NT2/D1 (cell line): Measurements from ENCODE around the gene ANGPTL7.
"Not testable (repeated sequence)": the region's sequence is repeated elsewhere in the genome, so short reads cannot be mapped to it uniquely, and the experiment has no call there.

Source experiments
- DNase-seq: peaks from one replicate; pipeline ENCODE4 v3.0.0-alpha.2; 2011; ENCODE audit warnings: low read depth, low spot score
- H3K27me3 ChIP-seq: 2 replicates; pipeline ENCODE4 v1.6.0; 2011; ENCODE audit warnings: mild to moderate bottlenecking; ENCODE audit not compliant: insufficient read length, insufficient read depth
- H3K36me3 ChIP-seq: 2 replicates; pipeline ENCODE4 v1.6.1; 2011; ENCODE audit warnings: mild to moderate bottlenecking, low read length, mixed read lengths; ENCODE audit not compliant: insufficient read depth, insufficient read length
- H3K4me1 ChIP-seq: 2 replicates; pipeline ENCODE4 v1.5.1; 2011; ENCODE audit not compliant: insufficient read depth, insufficient read length
- H3K4me3 ChIP-seq: 2 replicates; pipeline ENCODE4 v1.5.1; 2011; ENCODE audit warnings: low read depth; ENCODE audit not compliant: insufficient read length
- H3K9ac ChIP-seq: 2 replicates; pipeline ENCODE4 v1.6.0; 2011; ENCODE audit warnings: low read depth; ENCODE audit not compliant: insufficient read length
- H3K9me3 ChIP-seq: 2 replicates; pipeline ENCODE4 v1.5.1; 2011; ENCODE audit warnings: mild to moderate bottlenecking, low read length; ENCODE audit not compliant: insufficient read depth
- SUZ12 ChIP-seq: IDR thresholded peaks from 2 replicates; pipeline ENCODE4 v1.6.1; 2011; ENCODE audit not compliant: insufficient read length, insufficient read depth; ENCODE audit errors: extremely low read depth
- YY1 ChIP-seq: IDR thresholded peaks from 2 replicates; pipeline ENCODE4 v1.6.1; 2011; ENCODE audit not compliant: insufficient read length, insufficient read depth
- ZNF274 ChIP-seq: IDR thresholded peaks from 2 replicates; pipeline ENCODE4 v1.6.1; 2011; ENCODE audit warnings: mild to moderate bottlenecking, low read depth, low read length

The ANGPTL7 gene

DNA sequence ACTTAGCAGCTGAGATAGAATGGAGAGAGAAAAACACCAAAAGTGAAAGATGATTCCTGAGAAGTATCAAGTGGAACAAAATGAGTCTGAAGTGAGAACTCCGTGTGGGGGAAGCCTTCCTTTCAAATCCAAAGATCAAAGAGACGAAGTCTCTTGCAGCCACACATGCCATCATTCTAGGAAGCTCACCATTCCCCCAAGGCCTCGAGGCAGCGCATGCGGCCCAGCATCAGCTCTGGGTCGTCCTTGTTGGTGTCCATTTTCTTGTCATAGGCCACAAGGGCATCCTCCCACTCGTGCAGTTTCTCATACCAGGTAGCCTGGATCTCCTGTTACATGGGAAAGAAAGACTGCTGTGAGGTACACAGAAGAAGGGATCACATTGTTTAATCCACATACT, 32.2 kb upstream of the ANGPTL7 start:
- Histone ChIP-seq H3K4me1 (peaks cover under 1% of the 10 kb centered on the region), H3K27me3 (no peaks in the 10 kb centered on the region), H3K9ac (no peak overlapping the region), H3K9me3 (no peaks in the 10 kb centered on the region), H3K36me3 (peaks cover 38% of the 10 kb centered on the region), H3K4me3 (no peak overlapping the region)
- TF ChIP-seq YY1: no peak
- no peak for TF ChIP-seq SUZ12
- no peak for TF ChIP-seq ZNF274
- no peak for DNase-seq

DNA sequence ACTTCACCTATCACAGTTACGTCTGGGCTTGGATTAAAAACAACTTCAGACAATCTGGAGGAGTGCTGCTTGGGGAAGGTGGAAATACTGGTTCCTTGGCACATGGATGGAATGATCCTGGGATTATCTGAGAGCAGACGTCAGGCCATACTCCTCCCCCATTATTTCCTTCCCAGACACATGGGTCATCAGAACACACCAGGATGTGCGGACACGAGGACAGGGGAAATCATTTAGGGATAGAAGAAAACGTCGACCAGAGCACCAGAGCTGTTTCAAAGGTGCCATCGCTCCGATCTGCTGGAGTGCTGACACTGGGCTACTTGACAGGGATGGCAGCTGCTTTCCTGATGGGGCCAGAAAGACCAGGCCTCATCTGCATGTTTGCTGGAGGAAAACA, 31.8 kb upstream of the ANGPTL7 start:
- DNase-seq: no peak
- TF ChIP-seq YY1 (no peak), ZNF274 (no peak), SUZ12 (no peak)
- H3K4me3 ChIP-seq: no peak overlapping the region
- H3K4me1 ChIP-seq: no peaks in the 10 kb centered on the region
- H3K9me3 ChIP-seq: no peaks in the 10 kb centered on the region
- peaks cover 38% of the 10 kb centered on the region for H3K36me3 ChIP-seq
- H3K27me3 ChIP-seq: no peaks in the 10 kb centered on the region
- no peak overlapping the region for H3K9ac ChIP-seq

DNA sequence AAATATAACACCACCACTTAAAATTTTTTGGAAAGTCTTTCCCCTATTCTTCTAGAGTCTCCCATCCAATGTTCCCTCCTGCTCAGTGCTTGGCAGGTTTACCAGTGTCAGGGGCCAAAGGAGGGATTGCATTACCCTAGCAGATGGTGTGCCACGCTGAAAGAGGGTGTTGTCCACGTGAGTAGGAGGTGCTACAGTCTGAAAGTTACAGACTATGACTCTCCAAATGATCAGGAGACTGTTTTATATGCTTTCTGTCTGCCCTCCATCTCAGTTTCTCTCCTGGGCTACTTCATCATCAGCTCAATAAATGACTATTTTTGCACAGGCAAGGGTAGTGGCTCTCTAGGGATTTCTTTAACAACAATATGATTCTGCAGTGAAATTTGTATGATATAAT, 31.3 kb upstream of the ANGPTL7 start:
- Histone ChIP-seq H3K9me3 (no peaks in the 10 kb centered on the region), H3K4me3 (no peak overlapping the region), H3K4me1 (no peaks in the 10 kb centered on the region), H3K27me3 (no peaks in the 10 kb centered on the region), H3K36me3 (peaks cover 38% of the 10 kb centered on the region), H3K9ac (no peak overlapping the region)
- no peak for DNase-seq
- TF ChIP-seq YY1 (no peak), SUZ12 (no peak), ZNF274 (no peak)

DNA sequence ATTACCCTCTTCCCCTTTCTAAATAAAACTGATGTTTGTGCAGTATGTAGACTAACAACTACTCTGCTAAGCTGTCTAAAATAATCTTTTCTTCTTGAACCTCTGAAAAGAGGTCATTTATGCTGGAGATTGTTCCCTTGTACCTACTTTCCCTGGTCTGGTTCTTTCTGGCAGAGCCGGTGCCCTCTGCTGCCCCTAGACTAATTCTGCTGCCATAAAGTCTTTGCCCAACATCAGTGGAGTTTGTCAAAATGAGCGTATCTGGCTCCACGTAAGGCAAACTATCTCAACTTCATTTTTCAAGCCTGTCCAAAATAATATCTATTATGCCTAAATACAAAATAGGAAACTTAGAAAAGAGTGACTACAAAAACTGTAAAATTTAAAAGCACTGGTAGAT, 30.9 kb upstream of the ANGPTL7 start:
- no peaks in the 10 kb centered on the region for H3K27me3 ChIP-seq
- TF ChIP-seq YY1 (no peak), ZNF274 (no peak), SUZ12 (no peak)
- H3K9me3 ChIP-seq: no peaks in the 10 kb centered on the region
- peaks cover 34% of the 10 kb centered on the region for H3K36me3 ChIP-seq
- no peak overlapping the region for H3K4me3 ChIP-seq
- no peak overlapping the region for H3K9ac ChIP-seq
- DNase-seq: no peak
- no peaks in the 10 kb centered on the region for H3K4me1 ChIP-seq

DNA sequence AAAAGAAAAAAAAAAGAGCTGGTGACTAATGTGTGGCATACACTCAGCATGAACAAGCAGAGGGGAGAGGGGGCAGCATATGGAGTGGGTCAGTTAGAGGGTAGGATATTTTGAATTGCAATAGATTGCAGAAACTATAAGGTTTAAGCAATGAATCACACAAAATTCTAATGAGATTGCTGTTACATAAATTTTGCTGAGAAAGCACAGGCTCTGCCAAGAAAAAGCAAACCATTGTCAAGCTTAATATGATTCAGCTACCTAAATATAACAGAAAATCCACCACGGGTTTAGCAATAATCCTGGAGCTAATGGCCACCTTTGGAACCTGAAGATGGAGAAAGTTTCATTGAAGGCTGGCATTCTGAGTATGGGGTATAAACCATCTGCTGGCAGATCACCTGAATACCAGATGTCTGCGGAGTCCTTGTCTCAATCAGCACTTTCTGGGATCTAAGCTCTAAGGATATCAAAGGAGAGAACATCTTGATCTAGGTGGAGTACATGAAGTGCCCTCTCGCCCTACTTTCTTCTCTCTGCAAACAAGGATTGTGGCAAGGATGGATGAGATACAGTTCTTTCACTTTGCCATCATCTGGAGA, 30.3 kb upstream of the ANGPTL7 start:
- H3K4me3 ChIP-seq: no peak overlapping the region
- TF ChIP-seq YY1: no peak
- no peak for TF ChIP-seq ZNF274
- TF ChIP-seq SUZ12: no peak
- H3K9me3 ChIP-seq: no peaks in the 10 kb centered on the region
- H3K27me3 ChIP-seq: no peaks in the 10 kb centered on the region
- no peak overlapping the region for H3K9ac ChIP-seq
- no peak for DNase-seq
- H3K4me1 ChIP-seq: no peaks in the 10 kb centered on the region
- peaks cover 34% of the 10 kb centered on the region for H3K36me3 ChIP-seq

DNA sequence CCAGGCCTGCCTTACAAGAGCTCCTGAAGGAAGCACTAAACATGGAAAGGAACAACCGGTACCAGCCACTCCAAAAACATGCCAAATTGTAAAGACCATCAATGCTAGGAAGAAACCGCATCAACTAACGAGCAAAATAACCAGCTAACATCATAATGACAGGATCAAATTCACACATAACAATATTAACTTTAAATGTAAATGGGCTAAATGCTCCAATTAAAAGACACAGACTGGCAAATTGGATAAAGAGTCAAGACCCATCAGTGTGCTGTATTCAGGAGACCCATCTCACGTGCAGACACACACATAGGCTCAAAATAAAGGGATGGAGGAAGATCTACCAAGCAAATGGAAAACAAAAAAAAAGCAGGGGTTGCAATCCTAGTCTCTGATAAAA, 26.4 kb upstream of the ANGPTL7 start:
- not testable (repeated sequence) for H3K4me1 ChIP-seq, H3K9ac ChIP-seq, H3K9me3 ChIP-seq, H3K4me3 ChIP-seq, DNase-seq, H3K27me3 ChIP-seq
- H3K36me3 ChIP-seq: peaks cover 16% of the 10 kb centered on the region

DNA sequence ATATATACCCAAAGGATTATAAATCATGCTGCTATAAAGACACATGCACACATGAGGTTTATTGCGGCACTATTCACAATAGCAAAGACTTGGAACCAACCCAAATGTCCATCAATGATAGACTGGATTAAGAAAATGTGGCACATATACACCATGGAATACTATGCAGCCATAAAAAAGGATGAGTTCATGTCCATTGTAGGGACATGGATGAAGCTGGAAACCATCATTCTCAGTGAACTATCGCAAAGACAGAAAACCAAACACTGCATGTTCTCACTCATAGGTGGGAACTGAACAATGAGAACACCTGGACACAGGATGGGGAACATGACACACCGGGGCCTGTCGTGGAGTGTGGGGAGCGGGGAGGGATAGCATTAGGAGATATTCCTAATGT, 22.4 kb upstream of the ANGPTL7 start:
- H3K9ac ChIP-seq, H3K27me3 ChIP-seq, H3K9me3 ChIP-seq, H3K4me1 ChIP-seq, H3K36me3 ChIP-seq, DNase-seq, H3K4me3 ChIP-seq: not testable (repeated sequence)

DNA sequence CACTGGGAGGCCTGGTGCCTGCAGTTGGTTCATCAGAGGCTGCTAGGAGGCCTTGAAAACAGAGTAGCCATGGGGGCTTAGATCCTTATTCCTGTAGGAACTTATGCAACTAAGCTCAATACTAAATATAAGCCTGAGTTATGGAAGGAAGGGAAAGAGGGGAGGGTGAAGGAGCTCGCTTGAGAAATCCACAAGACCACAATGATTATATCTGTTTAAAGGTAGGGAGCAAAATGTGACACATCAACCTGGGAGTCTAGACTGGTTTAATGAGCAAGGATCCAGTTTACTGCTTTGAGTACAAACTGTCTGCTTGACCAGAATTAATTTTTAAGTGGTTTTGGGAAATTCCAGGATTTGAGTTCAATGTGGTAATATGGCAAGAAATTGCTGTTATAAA, 20.4 kb upstream of the ANGPTL7 start:
- Histone ChIP-seq H3K4me3 (no peak overlapping the region), H3K4me1 (no peaks in the 10 kb centered on the region), H3K36me3 (peaks cover 8% of the 10 kb centered on the region), H3K9ac (no peak overlapping the region), H3K9me3 (no peaks in the 10 kb centered on the region), H3K27me3 (no peaks in the 10 kb centered on the region)
- TF ChIP-seq SUZ12: no peak
- no peak for TF ChIP-seq ZNF274
- no peak for TF ChIP-seq YY1
- DNase-seq: no peak
